Neural progenitor cell (in vitro differentiated cells): ENCODE data around the gene RTN4RL1.

Experiments
- EZH2 ChIP-seq: fragments of 200-600 bp; sonication (generic); IDR thresholded peaks from 2 replicates; pipeline ENCODE4 v1.6.1; 2017; ENCODE audit warnings: antibody characterized with exemption, mild to moderate bottlenecking, moderate library complexity
- EZH2phosphoT487 ChIP-seq: fragments of 200-600 bp; sonication (generic); IDR thresholded peaks from 2 replicates; pipeline ENCODE4 v1.6.1; 2017; ENCODE audit warnings: antibody characterized with exemption
- TF ChIP-seq, protein P1 (sequence below): fragments of 200-600 bp; sonication (generic); IDR thresholded peaks from 2 replicates; pipeline ENCODE4 v1.5.1; 2017; ENCODE audit warnings: antibody characterized with exemption, mild to moderate bottlenecking

DNA sequence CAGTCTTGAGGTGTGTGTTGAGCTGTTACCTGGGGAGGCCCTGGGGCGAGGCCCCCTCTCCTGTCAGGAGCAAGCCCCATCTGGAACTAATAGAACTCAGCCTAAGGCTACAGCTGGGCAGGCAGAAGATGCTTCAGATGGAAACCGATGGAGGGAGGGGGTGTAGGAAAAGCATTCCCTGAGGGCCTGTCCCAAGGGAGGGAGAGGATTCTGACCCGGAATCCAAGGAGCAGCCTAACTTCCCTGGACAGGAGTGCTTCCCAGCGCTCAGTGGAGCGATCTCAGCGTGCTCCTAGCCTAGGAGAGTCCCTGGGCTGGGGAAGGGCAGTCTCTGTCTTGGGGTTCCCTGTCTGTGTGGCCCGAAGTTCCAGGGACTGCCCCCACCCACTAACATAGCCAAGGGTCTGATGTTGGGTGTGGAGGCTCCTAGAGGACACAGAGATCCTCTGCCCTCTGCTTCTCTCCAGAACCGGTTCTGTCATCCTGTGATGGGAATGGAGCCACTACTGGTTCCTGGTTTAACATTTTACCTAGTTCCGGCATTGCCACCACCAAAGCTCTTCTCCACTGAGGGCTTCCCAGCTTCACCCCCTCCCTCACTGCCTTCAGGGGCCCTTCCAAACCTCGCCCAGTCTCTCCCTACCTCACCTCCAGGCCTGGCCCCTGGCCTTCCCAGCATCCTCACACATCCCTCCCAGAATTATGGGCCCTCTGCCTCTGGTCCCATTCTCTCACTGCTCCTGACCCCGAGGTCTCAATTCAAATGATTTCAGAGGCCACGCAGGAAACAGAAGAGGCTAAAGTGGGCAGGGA, 58.7 kb downstream of the RTN4RL1 start:
- TF ChIP-seq, protein P1, sequence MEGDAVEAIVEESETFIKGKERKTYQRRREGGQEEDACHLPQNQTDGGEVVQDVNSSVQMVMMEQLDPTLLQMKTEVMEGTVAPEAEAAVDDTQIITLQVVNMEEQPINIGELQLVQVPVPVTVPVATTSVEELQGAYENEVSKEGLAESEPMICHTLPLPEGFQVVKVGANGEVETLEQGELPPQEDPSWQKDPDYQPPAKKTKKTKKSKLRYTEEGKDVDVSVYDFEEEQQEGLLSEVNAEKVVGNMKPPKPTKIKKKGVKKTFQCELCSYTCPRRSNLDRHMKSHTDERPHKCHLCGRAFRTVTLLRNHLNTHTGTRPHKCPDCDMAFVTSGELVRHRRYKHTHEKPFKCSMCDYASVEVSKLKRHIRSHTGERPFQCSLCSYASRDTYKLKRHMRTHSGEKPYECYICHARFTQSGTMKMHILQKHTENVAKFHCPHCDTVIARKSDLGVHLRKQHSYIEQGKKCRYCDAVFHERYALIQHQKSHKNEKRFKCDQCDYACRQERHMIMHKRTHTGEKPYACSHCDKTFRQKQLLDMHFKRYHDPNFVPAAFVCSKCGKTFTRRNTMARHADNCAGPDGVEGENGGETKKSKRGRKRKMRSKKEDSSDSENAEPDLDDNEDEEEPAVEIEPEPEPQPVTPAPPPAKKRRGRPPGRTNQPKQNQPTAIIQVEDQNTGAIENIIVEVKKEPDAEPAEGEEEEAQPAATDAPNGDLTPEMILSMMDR: no peak
- TF ChIP-seq EZH2: no peak
- no peak for TF ChIP-seq EZH2phosphoT487
